Neural cell (in vitro differentiated cells): ENCODE results near the gene CDKAL1.

Experiments
- EP300 ChIP-seq: fragments of 450-650 bp; conservative IDR thresholded peaks from 2 replicates; pipeline ENCODE4 v1.6.1; 2014; ENCODE audit warnings: antibody characterized with exemption, mild to moderate bottlenecking, moderate library complexity; ENCODE audit not compliant: poor library complexity, severe bottlenecking
- POLR2AphosphoS5 ChIP-seq: IDR thresholded peaks from 2 replicates; pipeline ENCODE4 v1.6.1; 2012
- TAF1 ChIP-seq: IDR thresholded peaks from 2 replicates; pipeline ENCODE4 v1.6.1; 2012; ENCODE audit warnings: low read depth
- TF ChIP-seq, protein P1 (sequence below): IDR thresholded peaks from 2 replicates; pipeline ENCODE4 v1.6.1; 2012; ENCODE audit warnings: borderline replicate concordance
- TF ChIP-seq, protein P2 (sequence below): fragments of 450-650 bp; IDR thresholded peaks from 2 replicates; pipeline ENCODE4 v1.5.1; 2014; ENCODE audit warnings: antibody characterized with exemption, mild to moderate bottlenecking, moderate library complexity; ENCODE audit not compliant: poor library complexity, severe bottlenecking

DNA sequence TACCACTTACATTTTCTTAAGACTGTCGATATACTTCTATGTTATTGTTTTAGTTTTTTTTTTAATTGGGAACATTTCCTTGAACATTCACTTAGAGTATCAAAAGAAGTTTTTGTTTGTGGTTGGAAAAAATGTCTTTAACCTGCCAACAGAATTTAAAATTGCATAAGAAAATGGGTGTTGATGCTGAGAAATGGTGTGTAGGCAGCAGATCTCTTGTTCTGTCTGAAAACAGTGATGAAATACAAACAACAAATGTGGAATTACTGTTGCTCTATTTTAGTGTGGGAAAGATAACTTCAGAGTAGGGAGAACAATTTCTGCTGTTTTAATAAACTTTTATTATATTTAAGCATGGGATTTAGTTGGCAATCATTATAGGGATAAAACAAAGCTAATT lies 293.5 kb downstream of the CDKAL1 start:
- TF ChIP-seq EP300, result no peak
- TF ChIP-seq, protein P1, sequence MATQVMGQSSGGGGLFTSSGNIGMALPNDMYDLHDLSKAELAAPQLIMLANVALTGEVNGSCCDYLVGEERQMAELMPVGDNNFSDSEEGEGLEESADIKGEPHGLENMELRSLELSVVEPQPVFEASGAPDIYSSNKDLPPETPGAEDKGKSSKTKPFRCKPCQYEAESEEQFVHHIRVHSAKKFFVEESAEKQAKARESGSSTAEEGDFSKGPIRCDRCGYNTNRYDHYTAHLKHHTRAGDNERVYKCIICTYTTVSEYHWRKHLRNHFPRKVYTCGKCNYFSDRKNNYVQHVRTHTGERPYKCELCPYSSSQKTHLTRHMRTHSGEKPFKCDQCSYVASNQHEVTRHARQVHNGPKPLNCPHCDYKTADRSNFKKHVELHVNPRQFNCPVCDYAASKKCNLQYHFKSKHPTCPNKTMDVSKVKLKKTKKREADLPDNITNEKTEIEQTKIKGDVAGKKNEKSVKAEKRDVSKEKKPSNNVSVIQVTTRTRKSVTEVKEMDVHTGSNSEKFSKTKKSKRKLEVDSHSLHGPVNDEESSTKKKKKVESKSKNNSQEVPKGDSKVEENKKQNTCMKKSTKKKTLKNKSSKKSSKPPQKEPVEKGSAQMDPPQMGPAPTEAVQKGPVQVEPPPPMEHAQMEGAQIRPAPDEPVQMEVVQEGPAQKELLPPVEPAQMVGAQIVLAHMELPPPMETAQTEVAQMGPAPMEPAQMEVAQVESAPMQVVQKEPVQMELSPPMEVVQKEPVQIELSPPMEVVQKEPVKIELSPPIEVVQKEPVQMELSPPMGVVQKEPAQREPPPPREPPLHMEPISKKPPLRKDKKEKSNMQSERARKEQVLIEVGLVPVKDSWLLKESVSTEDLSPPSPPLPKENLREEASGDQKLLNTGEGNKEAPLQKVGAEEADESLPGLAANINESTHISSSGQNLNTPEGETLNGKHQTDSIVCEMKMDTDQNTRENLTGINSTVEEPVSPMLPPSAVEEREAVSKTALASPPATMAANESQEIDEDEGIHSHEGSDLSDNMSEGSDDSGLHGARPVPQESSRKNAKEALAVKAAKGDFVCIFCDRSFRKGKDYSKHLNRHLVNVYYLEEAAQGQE, result no peak
- TF ChIP-seq, protein P2, sequence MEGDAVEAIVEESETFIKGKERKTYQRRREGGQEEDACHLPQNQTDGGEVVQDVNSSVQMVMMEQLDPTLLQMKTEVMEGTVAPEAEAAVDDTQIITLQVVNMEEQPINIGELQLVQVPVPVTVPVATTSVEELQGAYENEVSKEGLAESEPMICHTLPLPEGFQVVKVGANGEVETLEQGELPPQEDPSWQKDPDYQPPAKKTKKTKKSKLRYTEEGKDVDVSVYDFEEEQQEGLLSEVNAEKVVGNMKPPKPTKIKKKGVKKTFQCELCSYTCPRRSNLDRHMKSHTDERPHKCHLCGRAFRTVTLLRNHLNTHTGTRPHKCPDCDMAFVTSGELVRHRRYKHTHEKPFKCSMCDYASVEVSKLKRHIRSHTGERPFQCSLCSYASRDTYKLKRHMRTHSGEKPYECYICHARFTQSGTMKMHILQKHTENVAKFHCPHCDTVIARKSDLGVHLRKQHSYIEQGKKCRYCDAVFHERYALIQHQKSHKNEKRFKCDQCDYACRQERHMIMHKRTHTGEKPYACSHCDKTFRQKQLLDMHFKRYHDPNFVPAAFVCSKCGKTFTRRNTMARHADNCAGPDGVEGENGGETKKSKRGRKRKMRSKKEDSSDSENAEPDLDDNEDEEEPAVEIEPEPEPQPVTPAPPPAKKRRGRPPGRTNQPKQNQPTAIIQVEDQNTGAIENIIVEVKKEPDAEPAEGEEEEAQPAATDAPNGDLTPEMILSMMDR, result no peak
- TF ChIP-seq POLR2AphosphoS5, result no peak
- no peak for TF ChIP-seq TAF1
